Measurements from ENCODE around the gene MEF2C.

- TF ChIP-seq POLR2A (IDR thresholded peaks at IDR 0.05; ENCODE audit: low read depth, low read length) (no peak; the same call in 1 of the 2 replicates), TAF1 (IDR thresholded peaks at IDR 0.05; ENCODE audit: borderline replicate concordance, low read depth, low read length) (no peak), POLR2AphosphoS5 (IDR thresholded peaks at IDR 0.05; ENCODE audit: low read depth, low read length) (no peak)
Measured at GRCh38 chr5:88761939-88762338, 121.0 kb downstream of the MEF2C start.
